ENCODE measurements around the gene MEIS2. TPM values are rescaled to one million over a fixed set of nuclear protein-coding genes. Genes with fewer than 3 reads are reported as not detected.

MEIS2 gene
- polyA plus RNA-seq, 2 of the 4 experiments (the other 2 are of a cell fraction), result 7.3 to 11.1 TPM

- no peak overlapping the region for H3K4me3 ChIP-seq
- ChIA-PET POLR2A (no interaction called here), CTCF (no interaction called here)
- TF ChIP-seq NPAS2 (CRISPR knock-in tag; IDR thresholded peaks at IDR 0.05; ENCODE audit: borderline replicate concordance) (no peak), RAD21 (conservative IDR thresholded peaks at IDR 0.05 in 1 of 2, IDR thresholded peaks at IDR 0.05 in 1 of 2) (no peak), CBX2 (IDR thresholded peaks at IDR 0.05; ENCODE audit: borderline replicate concordance, low read depth) (no peak), ESRRA (IDR thresholded peaks at IDR 0.05; ENCODE audit: borderline replicate concordance, low read length) (no peak)
- H3K27ac ChIP-seq, result no peak overlapping the region
- no peaks in the 10 kb centered on the region for H3K9me3 ChIP-seq
- 94% methylated on average over 2 of the region's 2 CpGs for WGBS (ENCODE audit: missing lambda C conversion rate)
- ATAC-seq (no peak), DNase-seq (ENCODE audit: low read depth in 1 of 2, low spot score in 1 of 2) (no peak), FAIRE-seq (no peak)
- H3K4me1 ChIP-seq, result no peaks in the 10 kb centered on the region; the same call in 2 of the 3 replicates
- H3K4me2 ChIP-seq, result no peak overlapping the region
These were observed 93.0 kb downstream of the MEIS2 start for GRCh38 chr15:37007301-37007700.

- Histone ChIP-seq H3K4me3 (no peak overlapping the region), H3K4me1 (no peaks in the 10 kb centered on the region; the same call in 2 of the 3 replicates), H3K27ac (no peak overlapping the region), H3K4me2 (no peak overlapping the region), H3K9me3 (no peaks in the 10 kb centered on the region)
- ATAC-seq (no peak), DNase-seq (ENCODE audit: low read depth in 1 of 2, low spot score in 1 of 2) (no peak), FAIRE-seq (no peak)
- POLR2A ChIA-PET, result no interaction called here
- TF ChIP-seq ZSCAN20 (CRISPR knock-in tag; IDR thresholded peaks at IDR 0.05) (no peak), MAFK (IDR thresholded peaks at IDR 0.05; ENCODE audit: partially characterized antibody) (no peak), HEYL (CRISPR knock-in tag; IDR thresholded peaks at IDR 0.05) (no peak)
- 78% methylated on average over 8 of the region's 8 CpGs for WGBS (ENCODE audit: missing lambda C conversion rate)
- CTCF ChIA-PET, result no interaction called here
These were observed 95.2 kb downstream of the MEIS2 start for GRCh38 chr15:37004981-37005735.

- ChIA-PET CTCF (no interaction called here), POLR2A (no interaction called here)
- H3K9me3 ChIP-seq, result no peaks in the 10 kb centered on the region
- WGBS (ENCODE audit: missing lambda C conversion rate), result 89% methylated on average over 4 of the region's 4 CpGs
- TF ChIP-seq CTCF (IDR thresholded peaks at IDR 0.05) (no peak), FOSL2 (IDR thresholded peaks at IDR 0.05) (no peak), FOSL2 (CRISPR knock-in tag; IDR thresholded peaks at IDR 0.05) (no peak)
- DNase-seq (ENCODE audit: low read depth in 1 of 2, low spot score in 1 of 2) (no peak), FAIRE-seq (no peak), ATAC-seq (no peak)
- no peaks in the 10 kb centered on the region; the same call in 2 of the 3 replicates for H3K4me1 ChIP-seq
- no peak overlapping the region for H3K4me3 ChIP-seq
- H3K27ac ChIP-seq, result no peak overlapping the region
- H3K4me2 ChIP-seq, result no peak overlapping the region
These were observed 95.9 kb downstream of the MEIS2 start for GRCh38 chr15:37004373-37004869.

- no peaks in the 10 kb centered on the region for H3K4me1 ChIP-seq
- H3K4me3 ChIP-seq, result no peak overlapping the region
- no peak for TF ChIP-seq EHMT2 (IDR thresholded peaks at IDR 0.05; ENCODE audit: low read depth)
- TF ChIP-seq JUNB (IDR thresholded peaks at IDR 0.05), result no peak
- TF ChIP-seq BHLHE40 (IDR thresholded peaks at IDR 0.05; ENCODE audit: low read depth, low read length), result no peak
- TF ChIP-seq HOXA7 (CRISPR knock-in tag; IDR thresholded peaks at IDR 0.05), result no peak
- TF ChIP-seq MAFK (IDR thresholded peaks at IDR 0.05; ENCODE audit: partially characterized antibody), result no peak
- TF ChIP-seq MAX (IDR thresholded peaks at IDR 0.05), result no peak
- TF ChIP-seq POLR2AphosphoS2 (conservative IDR thresholded peaks at IDR 0.05; ENCODE audit: low read length), result no peak
- TF ChIP-seq MAZ (IDR thresholded peaks at IDR 0.05; ENCODE audit: borderline replicate concordance, low read depth, low read length), result no peak
- no peak for TF ChIP-seq HOXB5 (CRISPR knock-in tag; IDR thresholded peaks at IDR 0.05)
- TF ChIP-seq USF2 (IDR thresholded peaks at IDR 0.05), result no peak
- TF ChIP-seq KDM1A (IDR thresholded peaks at IDR 0.05; ENCODE audit: low read depth), result no peak
- CTCF ChIA-PET, result no interaction called here
- H3K27ac ChIP-seq, result no peak overlapping the region
- FAIRE-seq (no peak), DNase-seq (ENCODE audit: low read depth in 1 of 2, low spot score in 1 of 2) (no peak), ATAC-seq (no peak)
- no peak overlapping the region for H3K4me2 ChIP-seq
- POLR2A ChIA-PET, result no interaction called here
- H3K9me3 ChIP-seq, result no peaks in the 10 kb centered on the region
- WGBS (ENCODE audit: missing lambda C conversion rate), result 96% methylated on average over 4 of the region's 4 CpGs
These were observed 98.2 kb downstream of the MEIS2 start for GRCh38 chr15:37002041-37002672.
